Stimulated activated CD4-positive, alpha-beta T cell treated with anti-CD3 and anti-CD28 coated beads, Interleukin-4, amount 100 ng/mL, for 48 hours (primary cell): Measurements from ENCODE around the gene CHST10.
"Not testable (repeated sequence)": the region's sequence is repeated elsewhere in the genome, so short reads cannot be mapped to it uniquely, and the experiment has no call there.

Experiments used
- DNase-seq, 2 donors: peaks; one replicate each; pipeline ENCODE4 v3.0.0-alpha.2; 2020; ENCODE audit warnings: low read depth in 2 of 2

The CHST10 gene

GRCh38 chr2:100394111-100394641 lies 23.3 kb downstream of the CHST10 start:
- DNase-seq = no peak

GRCh38 chr2:100393362-100393761 lies 24.1 kb downstream of the CHST10 start:
- no peak for DNase-seq

GRCh38 chr2:100392715-100393114 lies 24.8 kb downstream of the CHST10 start:
- no peak for DNase-seq

GRCh38 chr2:100391735-100392515 lies 25.5 kb downstream of the CHST10 start:
- no peak for DNase-seq

GRCh38 chr2:100390001-100390940 lies 27.2 kb downstream of the CHST10 start:
- no peak for DNase-seq

- no peak for DNase-seq
These were observed 28.8 kb downstream of the CHST10 start for GRCh38 chr2:100388703-100389102.

GRCh38 chr2:100383954-100384353 lies 33.5 kb downstream of the CHST10 start:
- no peak for DNase-seq

GRCh38 chr2:100383306-100383705 lies 34.2 kb downstream of the CHST10 start:
- DNase-seq = no peak

GRCh38 chr2:100381240-100381639 lies 36.2 kb downstream of the CHST10 start:
- DNase-seq = peak; percentile 64 to 78

GRCh38 chr2:100380681-100381080 lies 36.8 kb downstream of the CHST10 start:
- DNase-seq = no peak

GRCh38 chr2:100376836-100377235 lies 40.6 kb downstream of the CHST10 start:
- DNase-seq = no peak

GRCh38 chr2:100367163-100367562 lies 50.3 kb downstream of the CHST10 start:
- no peak for DNase-seq

- no peak for DNase-seq
These were observed 52.0 kb downstream of the CHST10 start for GRCh38 chr2:100365434-100365833.

- not testable (repeated sequence) for DNase-seq
These were observed 55.2 kb downstream of the CHST10 start for GRCh38 chr2:100362269-100362668.

GRCh38 chr2:100359576-100359975 lies 57.9 kb downstream of the CHST10 start:
- no peak for DNase-seq

- DNase-seq = no peak
These were observed 58.9 kb downstream of the CHST10 start for GRCh38 chr2:100358554-100358953.

- no peak for DNase-seq
These were observed 64.9 kb downstream of the CHST10 start for GRCh38 chr2:100352521-100352920.

- DNase-seq = no peak
These were observed 66.7 kb downstream of the CHST10 start for GRCh38 chr2:100350661-100351185.

- DNase-seq = not testable (repeated sequence)
These were observed 72.3 kb downstream of the CHST10 start for GRCh38 chr2:100345144-100345543.

GRCh38 chr2:100344433-100344832 lies 73.0 kb downstream of the CHST10 start:
- DNase-seq = no peak

- not testable (repeated sequence) for DNase-seq
These were observed 75.0 kb downstream of the CHST10 start for GRCh38 chr2:100342466-100342865.
